ENCODE data around the gene CCNYL1. TPM values are rescaled to one million over a fixed set of nuclear protein-coding genes. Genes with fewer than 3 reads are reported as not detected.

Gene CCNYL1
- total RNA-seq = 10 to 100 TPM; 12.1 to 14.3 TPM
- total RNA-seq = 11.6 to 14.5 reads per million in 2 donors

DNA sequence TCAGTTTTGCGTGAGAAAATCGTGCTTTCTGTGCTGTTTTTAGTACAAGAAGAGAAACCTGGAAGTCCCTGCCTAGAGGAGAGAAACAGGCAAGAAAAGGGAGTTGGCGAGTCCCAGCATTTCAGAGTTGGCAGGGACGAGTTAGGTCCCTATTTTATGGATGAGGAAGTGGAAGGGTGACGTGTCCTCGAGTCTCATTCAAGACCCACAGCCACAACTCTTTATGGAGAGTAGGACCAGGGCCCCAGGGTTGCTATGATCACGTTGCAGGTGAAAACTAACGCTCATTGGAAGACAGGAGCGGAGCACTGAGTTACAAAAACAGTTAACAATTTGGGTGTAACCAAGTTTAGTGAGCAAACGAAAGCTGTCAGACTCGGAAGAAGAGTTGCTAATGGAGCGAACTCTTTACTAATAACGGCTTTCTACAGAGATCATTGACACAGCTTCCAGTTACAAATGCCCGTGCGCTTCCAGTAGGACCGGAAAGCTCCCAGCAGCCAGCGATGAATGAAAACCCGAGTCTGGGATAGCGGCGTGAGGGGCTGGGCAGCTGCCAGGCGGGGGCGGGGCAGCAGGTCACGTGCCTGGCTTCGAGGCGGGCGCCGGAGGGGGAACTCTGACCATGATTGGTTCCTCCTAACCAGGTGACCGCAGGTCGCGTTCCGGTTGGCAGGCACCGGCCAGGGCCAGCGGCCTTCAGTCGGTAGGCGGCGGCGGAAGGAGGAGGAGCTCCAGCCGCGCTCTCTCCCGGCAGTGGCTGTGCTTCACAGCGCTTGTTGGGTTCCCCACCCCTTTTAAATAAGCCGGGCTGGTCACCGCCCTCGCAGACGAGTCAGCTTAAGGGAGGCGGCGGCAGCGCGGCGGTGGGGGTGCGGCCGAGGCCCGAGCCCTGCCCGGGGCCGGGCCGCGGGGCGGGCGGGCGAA is at the start of gene CCNYL1:
Gene CCNYL1 (plus strand): TSS at position 827 of the 927 bp plus-strand sequence. CDS start 257 bp downstream, outside the sequence.
- Mint-ChIP-seq H3K36me3 (ENCODE audit: low read depth) (peaks cover 4% of the 10 kb centered on the region), H3K4me3 (peak within 1 kb of the TSS; percentile 99), H3K27ac (peak within 1 kb of the TSS; percentile 92), H3K4me1 (peaks cover 21% of the 10 kb centered on the region), H3K27me3 (no peaks in the 10 kb centered on the region)
- peak; percentile 98 for ATAC-seq
- DNase-seq = peak; percentile 97 to 98 (median 98)
- H3K9me3 ChIP-seq (ENCODE audit: control insufficient read depth, low read length, poor library complexity, severe bottlenecking) = no peaks in the 10 kb centered on the region

DNA sequence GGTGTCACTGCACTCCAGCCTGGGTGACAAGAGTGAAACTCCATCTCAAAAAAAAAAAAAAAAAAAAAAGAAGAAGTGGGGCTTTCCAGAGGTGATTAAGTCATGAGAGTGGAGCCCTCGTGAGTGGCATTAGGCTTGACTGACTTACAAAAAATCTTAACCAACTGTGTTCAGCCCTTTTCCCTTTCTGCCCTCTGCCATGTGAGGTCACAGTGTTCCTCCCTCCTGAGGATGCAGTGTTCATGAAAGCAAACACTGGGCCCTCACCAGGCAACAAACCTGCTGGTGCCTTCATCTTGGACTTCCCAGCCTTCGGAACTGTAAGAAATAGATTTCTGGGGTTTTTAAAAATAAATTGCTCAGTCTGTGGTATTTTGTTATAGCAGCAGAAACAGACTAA is 49.2 kb upstream of the CCNYL1 start:
- ATAC-seq (peak; percentile 81), DNase-seq (no peak)
- Mint-ChIP-seq H3K27me3 (no peaks in the 10 kb centered on the region), H3K36me3 (ENCODE audit: low read depth) (no peaks in the 10 kb centered on the region), H3K27ac (no peak overlapping the region), H3K4me3 (no peak overlapping the region), H3K4me1 (peaks cover 3% of the 10 kb centered on the region)
- no peaks in the 10 kb centered on the region for H3K9me3 ChIP-seq (ENCODE audit: control insufficient read depth, low read length, poor library complexity, severe bottlenecking)

DNA sequence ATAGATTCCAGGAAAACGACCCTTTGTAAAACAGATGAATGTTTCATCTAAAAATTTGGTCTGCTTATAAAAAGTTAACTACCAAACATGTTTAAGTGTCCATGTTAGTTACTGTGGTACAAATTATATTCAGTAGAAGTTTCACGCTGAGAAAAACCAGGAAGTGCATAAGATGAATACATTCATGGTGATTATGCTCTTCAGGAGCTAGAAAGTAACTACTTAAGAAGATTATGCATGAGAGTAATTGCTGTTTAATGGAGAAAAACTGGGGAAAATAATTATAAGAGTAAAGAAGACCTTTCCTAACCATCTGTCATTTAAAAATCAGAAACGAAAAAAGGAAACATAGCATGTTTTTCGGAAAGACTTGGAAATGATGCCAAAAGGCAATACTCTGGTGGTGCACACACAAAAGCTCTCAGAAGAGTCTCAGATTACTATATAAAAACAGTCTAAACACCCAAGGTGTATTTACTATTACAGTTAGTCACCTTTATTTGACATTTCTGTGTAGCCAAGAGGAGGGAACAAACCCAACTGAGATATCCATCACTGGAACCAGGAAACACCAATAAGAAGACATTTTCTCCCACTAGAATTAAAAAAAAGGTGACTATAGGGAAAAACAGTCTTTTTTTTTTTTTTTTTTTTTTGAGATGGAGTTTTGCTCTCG is 47.4 kb upstream of the CCNYL1 start:
- Mint-ChIP-seq H3K27ac (no peak overlapping the region), H3K4me1 (peaks cover 3% of the 10 kb centered on the region), H3K4me3 (no peak overlapping the region), H3K27me3 (no peaks in the 10 kb centered on the region), H3K36me3 (ENCODE audit: low read depth) (no peaks in the 10 kb centered on the region)
- no peaks in the 10 kb centered on the region for H3K9me3 ChIP-seq (ENCODE audit: control insufficient read depth, low read length, poor library complexity, severe bottlenecking)
- no peak for DNase-seq
- ATAC-seq = no peak

DNA sequence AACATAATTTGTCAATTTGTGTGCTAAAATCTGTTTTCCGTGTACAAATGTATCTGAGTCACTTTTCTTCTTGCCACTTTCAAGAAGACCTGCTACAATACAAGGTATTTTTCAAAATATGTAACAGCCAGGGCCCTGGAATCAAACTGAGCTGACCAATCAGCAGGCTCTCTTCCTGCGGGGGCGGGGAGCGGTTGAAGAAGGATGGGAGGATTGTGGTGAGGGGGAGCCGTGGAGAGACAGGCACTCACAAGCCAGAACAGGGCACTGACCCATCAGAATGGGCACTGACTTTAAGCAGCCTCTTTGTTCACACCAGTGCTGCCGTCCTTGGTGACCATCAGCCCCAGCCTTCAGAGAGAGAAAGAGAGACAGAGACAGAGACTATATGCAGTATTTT is 40.6 kb upstream of the CCNYL1 start:
- DNase-seq = no peak
- no peak overlapping the region for H3K27ac Mint-ChIP-seq
- H3K4me3 Mint-ChIP-seq = no peak overlapping the region
- H3K36me3 Mint-ChIP-seq (ENCODE audit: low read depth) = no peaks in the 10 kb centered on the region
- peaks cover 6% of the 10 kb centered on the region for H3K27me3 Mint-ChIP-seq
- H3K4me1 Mint-ChIP-seq = no peaks in the 10 kb centered on the region
- no peak for ATAC-seq
- no peaks in the 10 kb centered on the region for H3K9me3 ChIP-seq (ENCODE audit: control insufficient read depth, low read length, poor library complexity, severe bottlenecking)

DNA sequence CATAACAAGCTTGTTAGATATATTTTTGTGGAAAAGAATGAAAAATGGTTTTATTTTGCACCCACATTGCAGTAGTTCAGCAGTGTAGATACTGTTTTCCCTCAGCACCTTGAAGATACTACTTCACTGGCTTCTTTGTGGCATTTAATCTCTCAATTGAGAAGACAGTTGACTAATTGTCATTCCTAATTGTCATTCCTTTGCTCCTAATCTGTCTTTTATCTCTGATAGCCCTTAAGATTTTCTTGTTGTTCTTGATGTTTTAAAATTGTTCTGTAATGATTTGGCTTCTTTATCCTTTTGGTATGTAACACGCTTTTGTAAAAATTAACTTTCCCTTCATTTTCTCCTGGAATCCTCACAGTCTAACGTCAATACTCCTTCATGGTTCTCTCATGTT is 38.0 kb upstream of the CCNYL1 start:
- Mint-ChIP-seq H3K27ac (no peak overlapping the region), H3K27me3 (peaks cover 12% of the 10 kb centered on the region), H3K36me3 (ENCODE audit: low read depth) (no peaks in the 10 kb centered on the region), H3K4me3 (no peak overlapping the region), H3K4me1 (no peaks in the 10 kb centered on the region)
- H3K9me3 ChIP-seq (ENCODE audit: control insufficient read depth, low read length, poor library complexity, severe bottlenecking) = no peaks in the 10 kb centered on the region
- ATAC-seq = no peak
- no peak for DNase-seq

DNA sequence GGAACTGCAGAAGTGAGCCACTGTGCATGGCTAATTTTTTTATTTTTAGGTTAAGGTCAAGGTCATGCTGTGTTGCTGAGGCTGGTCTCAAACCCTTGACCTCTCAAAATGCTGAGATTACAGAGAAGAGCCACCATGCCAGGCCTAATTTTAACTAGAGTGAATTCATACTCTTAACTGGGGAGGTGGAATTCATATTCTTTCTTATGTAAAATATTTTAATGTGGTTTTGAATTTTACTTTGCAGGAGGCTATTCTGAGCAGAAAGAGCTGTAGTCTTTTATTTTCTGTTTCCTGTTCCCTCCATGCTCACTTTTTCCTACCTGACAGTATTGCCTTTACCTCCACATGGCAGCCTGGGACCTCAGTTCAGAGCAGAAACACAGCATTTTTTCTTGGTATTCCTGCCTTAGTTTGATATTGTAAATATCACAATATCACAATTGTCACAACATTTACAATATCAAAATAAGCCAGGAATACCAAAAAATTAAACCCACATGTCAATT is 37.1 kb upstream of the CCNYL1 start:
- DNase-seq (no peak), ATAC-seq (no peak)
- no peak overlapping the region for H3K4me3 Mint-ChIP-seq
- no peak overlapping the region for H3K27ac Mint-ChIP-seq
- no peaks in the 10 kb centered on the region for H3K4me1 Mint-ChIP-seq
- peaks cover 20% of the 10 kb centered on the region for H3K27me3 Mint-ChIP-seq
- H3K36me3 Mint-ChIP-seq (ENCODE audit: low read depth) = no peaks in the 10 kb centered on the region
- no peaks in the 10 kb centered on the region for H3K9me3 ChIP-seq (ENCODE audit: control insufficient read depth, low read length, poor library complexity, severe bottlenecking)

DNA sequence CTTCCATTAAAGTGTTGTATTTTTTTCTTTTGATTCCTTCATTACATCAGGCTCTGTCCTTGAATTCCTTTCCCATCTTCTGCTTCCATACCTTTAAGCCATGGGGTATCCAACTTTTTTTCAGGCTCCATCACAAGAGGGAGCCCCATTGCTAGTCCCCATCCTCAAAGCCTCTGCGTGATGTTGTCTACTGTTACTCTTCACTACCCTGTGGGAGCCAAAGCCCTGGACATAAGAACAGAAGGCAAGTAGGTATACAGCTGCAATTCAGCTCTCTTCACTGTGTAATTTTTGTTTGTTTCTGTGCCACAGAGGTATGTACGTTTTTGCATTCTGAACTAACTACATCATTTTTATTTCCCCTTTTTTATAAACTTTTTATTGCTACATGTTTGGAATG is 36.6 kb upstream of the CCNYL1 start:
- H3K27ac Mint-ChIP-seq = no peak overlapping the region
- no peak overlapping the region for H3K4me3 Mint-ChIP-seq
- no peaks in the 10 kb centered on the region for H3K9me3 ChIP-seq (ENCODE audit: control insufficient read depth, low read length, poor library complexity, severe bottlenecking)
- peaks cover 3% of the 10 kb centered on the region for H3K36me3 Mint-ChIP-seq (ENCODE audit: low read depth)
- DNase-seq (no peak), ATAC-seq (no peak)
- no peaks in the 10 kb centered on the region for H3K4me1 Mint-ChIP-seq
- H3K27me3 Mint-ChIP-seq = peaks cover 25% of the 10 kb centered on the region

DNA sequence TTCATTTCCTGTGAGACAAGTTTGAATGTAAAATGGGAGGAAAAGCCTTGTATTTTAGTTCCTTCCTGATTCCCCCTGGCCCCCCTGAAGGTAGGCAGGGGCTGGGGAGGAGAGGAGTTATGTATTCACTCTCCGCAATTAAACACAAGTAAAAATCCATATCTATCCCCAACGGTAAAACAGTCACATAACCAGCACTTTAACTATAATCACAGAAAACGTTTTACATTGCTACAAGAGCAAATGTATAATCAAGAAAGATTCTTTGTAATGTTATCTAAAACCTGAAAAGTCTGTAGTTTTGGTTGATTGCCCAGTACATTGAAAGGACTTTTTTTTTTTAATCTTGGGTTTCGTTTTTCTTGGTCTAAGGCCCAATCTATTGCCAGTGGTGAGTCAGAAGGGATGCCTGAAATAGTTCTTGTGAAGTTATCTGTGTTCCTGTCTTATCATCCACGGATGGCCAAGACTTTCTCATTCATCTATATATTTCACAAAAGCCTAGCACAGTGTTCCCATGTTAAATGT is 34.5 kb upstream of the CCNYL1 start:
- no peak overlapping the region for H3K27ac Mint-ChIP-seq
- H3K4me1 Mint-ChIP-seq = no peaks in the 10 kb centered on the region
- no peaks in the 10 kb centered on the region for H3K9me3 ChIP-seq (ENCODE audit: control insufficient read depth, low read length, poor library complexity, severe bottlenecking)

DNA sequence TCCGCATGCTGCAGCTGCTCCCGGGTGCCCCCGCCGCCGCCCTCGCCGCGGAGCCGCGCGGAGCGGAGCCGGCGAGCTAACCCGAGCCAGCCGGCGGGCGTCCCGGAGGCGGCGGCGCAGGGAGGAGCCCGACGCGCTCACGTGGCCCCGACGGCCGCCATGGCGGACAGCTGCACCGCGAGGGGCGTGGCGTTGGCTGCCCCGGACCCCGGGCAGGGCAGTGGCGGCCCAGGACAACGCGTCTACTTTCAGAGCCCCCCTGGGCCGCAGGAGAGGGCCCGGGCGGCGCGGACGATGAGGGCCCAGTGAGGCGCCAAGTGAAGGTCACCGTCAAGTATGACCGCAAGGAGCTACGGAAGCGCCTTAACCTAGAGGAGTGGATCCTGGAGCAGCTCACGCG is 30.0 kb upstream of the CCNYL1 start:
- H3K4me3 Mint-ChIP-seq = no peak overlapping the region
- H3K27ac Mint-ChIP-seq = no peak overlapping the region
- no peaks in the 10 kb centered on the region for H3K4me1 Mint-ChIP-seq
- no peaks in the 10 kb centered on the region for H3K9me3 ChIP-seq (ENCODE audit: control insufficient read depth, low read length, poor library complexity, severe bottlenecking)
- H3K36me3 Mint-ChIP-seq (ENCODE audit: low read depth) = peaks cover 3% of the 10 kb centered on the region
- DNase-seq (no peak), ATAC-seq (no peak)
- H3K27me3 Mint-ChIP-seq = peaks cover 27% of the 10 kb centered on the region

More for the DNA sequence above, 34.5 kb upstream of the CCNYL1 start:
- DNase-seq = no peak
- peaks cover 3% of the 10 kb centered on the region for H3K36me3 Mint-ChIP-seq (ENCODE audit: low read depth)
- no peak overlapping the region for H3K4me3 Mint-ChIP-seq
- H3K27me3 Mint-ChIP-seq = peaks cover 26% of the 10 kb centered on the region
- ATAC-seq = no peak

DNA sequence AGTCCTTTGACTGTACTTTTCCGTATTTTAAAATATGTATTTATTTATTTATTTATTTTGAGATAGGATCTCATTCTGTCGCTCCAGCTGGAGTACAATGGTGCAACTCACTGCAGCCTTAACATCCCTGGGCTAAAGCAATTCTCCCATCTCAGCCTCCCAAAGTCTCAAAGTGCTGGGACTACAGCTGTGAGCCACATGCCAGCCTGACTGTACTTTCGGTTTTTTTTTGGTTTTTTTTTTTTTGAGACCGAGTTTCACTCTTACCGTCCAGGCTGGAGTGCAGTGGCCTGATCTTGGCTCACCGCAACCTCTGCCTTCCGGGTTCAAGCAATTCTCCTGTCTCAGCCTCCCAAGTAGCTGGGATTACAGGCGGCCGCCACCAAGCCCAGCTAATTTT is 28.9 kb upstream of the CCNYL1 start:
- Mint-ChIP-seq H3K4me1 (no peaks in the 10 kb centered on the region), H3K36me3 (ENCODE audit: low read depth) (peaks cover 3% of the 10 kb centered on the region), H3K27ac (no peak overlapping the region), H3K27me3 (peaks cover 21% of the 10 kb centered on the region), H3K4me3 (no peak overlapping the region)
- H3K9me3 ChIP-seq (ENCODE audit: control insufficient read depth, low read length, poor library complexity, severe bottlenecking) = no peaks in the 10 kb centered on the region
- DNase-seq (no peak), ATAC-seq (no peak)

DNA sequence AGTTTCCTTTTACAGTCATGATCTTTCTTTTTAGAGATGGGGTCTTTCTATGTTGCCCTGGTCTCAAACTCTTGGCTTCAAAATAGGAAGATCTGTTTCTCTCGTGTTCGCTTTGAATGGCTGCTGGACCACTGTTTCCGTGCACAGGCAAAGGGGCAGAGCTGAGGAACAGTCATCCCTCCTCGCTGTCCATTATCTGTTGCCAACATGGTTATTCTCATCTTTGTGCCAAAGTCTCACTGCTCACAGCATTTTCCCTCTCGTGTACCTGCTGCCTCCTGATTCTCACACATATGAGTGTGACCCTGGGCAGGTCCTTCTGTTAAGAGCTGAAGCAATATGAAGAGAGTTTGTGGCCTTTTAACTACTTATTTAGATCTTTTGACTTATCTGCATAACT is 28.0 kb upstream of the CCNYL1 start:
- H3K36me3 Mint-ChIP-seq (ENCODE audit: low read depth) = peaks cover 3% of the 10 kb centered on the region
- no peak overlapping the region for H3K4me3 Mint-ChIP-seq
- no peaks in the 10 kb centered on the region for H3K9me3 ChIP-seq (ENCODE audit: control insufficient read depth, low read length, poor library complexity, severe bottlenecking)
- DNase-seq (no peak), ATAC-seq (no peak)
- no peak overlapping the region for H3K27ac Mint-ChIP-seq
- peaks cover 25% of the 10 kb centered on the region for H3K27me3 Mint-ChIP-seq
- H3K4me1 Mint-ChIP-seq = peaks cover 2% of the 10 kb centered on the region

DNA sequence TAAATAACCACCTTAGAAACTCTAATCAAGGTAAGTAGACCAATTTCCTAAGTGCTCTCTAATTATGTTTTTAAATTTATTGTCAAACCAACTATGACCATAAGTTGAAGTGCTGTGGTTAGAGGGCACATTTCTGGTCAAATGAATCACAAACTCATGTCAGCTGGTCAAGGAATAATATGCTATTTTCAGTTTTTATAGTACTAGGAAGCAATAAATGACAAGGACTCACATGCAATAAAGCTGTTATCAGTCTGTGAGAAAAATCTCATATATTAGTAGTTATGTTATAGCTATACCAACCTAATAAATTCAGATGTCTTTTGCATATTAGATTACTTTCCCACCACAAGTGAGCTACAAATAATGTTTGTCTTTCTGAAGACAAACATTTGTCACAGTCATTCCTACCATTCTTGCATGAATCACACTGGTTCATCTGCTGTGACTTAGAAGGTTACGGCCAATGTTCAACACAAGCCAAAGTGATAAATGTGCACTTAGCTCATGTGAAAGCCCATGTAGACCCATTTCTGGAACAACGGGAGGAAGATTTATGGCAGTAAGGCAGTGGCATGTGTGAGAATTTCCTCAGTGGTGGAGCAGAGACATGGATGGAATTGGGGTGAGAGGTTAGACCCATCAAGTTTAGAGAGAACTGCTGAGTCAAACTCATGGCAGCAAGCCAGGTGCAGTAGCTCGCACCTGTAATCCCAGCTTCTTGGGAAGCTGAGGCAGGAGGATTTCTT is 27.4 kb upstream of the CCNYL1 start:
- Mint-ChIP-seq H3K36me3 (ENCODE audit: low read depth) (peaks cover 3% of the 10 kb centered on the region), H3K27me3 (peaks cover 21% of the 10 kb centered on the region), H3K4me1 (peaks cover 3% of the 10 kb centered on the region), H3K4me3 (no peak overlapping the region), H3K27ac (no peak overlapping the region)
- ATAC-seq = no peak
- H3K9me3 ChIP-seq (ENCODE audit: control insufficient read depth, low read length, poor library complexity, severe bottlenecking) = no peaks in the 10 kb centered on the region
- no peak for DNase-seq

DNA sequence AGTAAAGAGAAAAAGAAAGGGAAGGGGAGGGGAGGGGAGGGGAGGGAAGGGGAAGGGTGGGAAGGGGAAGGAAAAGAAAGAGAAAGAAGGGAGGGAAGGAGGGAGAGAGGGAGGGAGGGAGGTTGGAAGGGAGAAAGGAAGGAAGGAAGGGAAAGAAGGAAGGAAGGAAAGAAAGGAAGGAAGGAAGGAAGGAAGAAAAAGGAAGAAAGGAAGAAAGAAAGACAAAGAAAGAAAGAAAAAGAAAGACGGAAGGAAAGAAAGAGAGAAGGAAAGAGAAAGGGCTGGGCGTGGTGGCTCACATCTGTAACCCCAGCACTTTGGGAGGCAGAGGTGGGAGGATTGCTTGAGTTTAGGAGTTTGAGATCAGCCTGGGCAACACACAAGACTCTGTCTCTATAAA is 24.6 kb upstream of the CCNYL1 start:
- no peak for ATAC-seq
- DNase-seq = no peak
- H3K27ac Mint-ChIP-seq = no peak overlapping the region
- peaks cover 3% of the 10 kb centered on the region for H3K4me1 Mint-ChIP-seq
- H3K36me3 Mint-ChIP-seq (ENCODE audit: low read depth) = no peaks in the 10 kb centered on the region
- no peak overlapping the region for H3K4me3 Mint-ChIP-seq
- no peaks in the 10 kb centered on the region for H3K9me3 ChIP-seq (ENCODE audit: control insufficient read depth, low read length, poor library complexity, severe bottlenecking)
- peaks cover 12% of the 10 kb centered on the region for H3K27me3 Mint-ChIP-seq
